ENCODE measurements around the gene PTGS1. TPM values are rescaled to one million over a fixed set of nuclear protein-coding genes. Genes with fewer than 3 reads are reported as not detected.

PTGS1 gene
- total RNA-seq, 1 donor from 2014 or later, result 0.23 TPM

GRCh38 chr9:122396614-122397148, 25.9 kb downstream of the PTGS1 start:
- no peak for DNase-seq (ENCODE audit: low read depth)
- H3K9ac ChIP-seq (ENCODE audit: low read length), result no peak overlapping the region
- no peak overlapping the region for H2AFZ ChIP-seq (ENCODE audit: low read depth, low read length)
- H3K4me1 ChIP-seq (ENCODE audit: insufficient read depth, low read length), result no peaks in the 10 kb centered on the region
- no peaks in the 10 kb centered on the region for H3K79me2 ChIP-seq (ENCODE audit: insufficient read depth, low read length)
- H3K4me3 Mint-ChIP-seq (ENCODE audit: unreplicated experiment), result no peak overlapping the region
- no peak overlapping the region for H3K27ac ChIP-seq (ENCODE audit: low read depth, low read length)
- H3K36me3 ChIP-seq (ENCODE audit: insufficient read depth, low read length), result no peaks in the 10 kb centered on the region
- H3K27me3 ChIP-seq (ENCODE audit: insufficient read depth, low read length), result no peaks in the 10 kb centered on the region
- H3K4me1 Mint-ChIP-seq (ENCODE audit: low read depth, unreplicated experiment), result peaks cover 9% of the 10 kb centered on the region
- no peak overlapping the region for H3K27ac Mint-ChIP-seq (ENCODE audit: unreplicated experiment)
- H3K4me3 ChIP-seq (ENCODE audit: insufficient read depth, low read depth, low read length), result no peak overlapping the region
- no peaks in the 10 kb centered on the region for H3K9me3 ChIP-seq (ENCODE audit: insufficient read depth, low read depth, low read length)
- no peak for TF ChIP-seq EZH2 (IDR thresholded peaks at IDR 0.05; ENCODE audit: insufficient read depth, low read length)
- TF ChIP-seq, protein P1, sequence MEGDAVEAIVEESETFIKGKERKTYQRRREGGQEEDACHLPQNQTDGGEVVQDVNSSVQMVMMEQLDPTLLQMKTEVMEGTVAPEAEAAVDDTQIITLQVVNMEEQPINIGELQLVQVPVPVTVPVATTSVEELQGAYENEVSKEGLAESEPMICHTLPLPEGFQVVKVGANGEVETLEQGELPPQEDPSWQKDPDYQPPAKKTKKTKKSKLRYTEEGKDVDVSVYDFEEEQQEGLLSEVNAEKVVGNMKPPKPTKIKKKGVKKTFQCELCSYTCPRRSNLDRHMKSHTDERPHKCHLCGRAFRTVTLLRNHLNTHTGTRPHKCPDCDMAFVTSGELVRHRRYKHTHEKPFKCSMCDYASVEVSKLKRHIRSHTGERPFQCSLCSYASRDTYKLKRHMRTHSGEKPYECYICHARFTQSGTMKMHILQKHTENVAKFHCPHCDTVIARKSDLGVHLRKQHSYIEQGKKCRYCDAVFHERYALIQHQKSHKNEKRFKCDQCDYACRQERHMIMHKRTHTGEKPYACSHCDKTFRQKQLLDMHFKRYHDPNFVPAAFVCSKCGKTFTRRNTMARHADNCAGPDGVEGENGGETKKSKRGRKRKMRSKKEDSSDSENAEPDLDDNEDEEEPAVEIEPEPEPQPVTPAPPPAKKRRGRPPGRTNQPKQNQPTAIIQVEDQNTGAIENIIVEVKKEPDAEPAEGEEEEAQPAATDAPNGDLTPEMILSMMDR (IDR thresholded peaks at IDR 0.05; ENCODE audit: insufficient read depth, low read depth, low read length), result no peak
- H3K9me3 Mint-ChIP-seq (ENCODE audit: unreplicated experiment), result no peaks in the 10 kb centered on the region
- H4K20me1 ChIP-seq (ENCODE audit: insufficient read depth, low read length), result no peaks in the 10 kb centered on the region
- H3K4me2 ChIP-seq (ENCODE audit: low read length), result no peak overlapping the region
- H3K27me3 Mint-ChIP-seq (ENCODE audit: low read depth, unreplicated experiment), result peaks cover 13% of the 10 kb centered on the region
- FAIRE-seq, result no peak
- H3K36me3 Mint-ChIP-seq (ENCODE audit: low read depth, unreplicated experiment), result no peaks in the 10 kb centered on the region

GRCh38 chr9:122397749-122398148, 26.9 kb downstream of the PTGS1 start:
- no peaks in the 10 kb centered on the region for H3K27me3 ChIP-seq (ENCODE audit: insufficient read depth, low read length)
- no peak for TF ChIP-seq EZH2 (IDR thresholded peaks at IDR 0.05; ENCODE audit: insufficient read depth, low read length)
- TF ChIP-seq, protein P1 (IDR thresholded peaks at IDR 0.05; ENCODE audit: insufficient read depth, low read depth, low read length), result no peak
- no peak overlapping the region for H3K4me3 ChIP-seq (ENCODE audit: insufficient read depth, low read depth, low read length)
- H3K9ac ChIP-seq (ENCODE audit: low read length), result no peak overlapping the region
- Mint-ChIP-seq H3K36me3 (ENCODE audit: low read depth, unreplicated experiment) (no peaks in the 10 kb centered on the region), H3K27me3 (ENCODE audit: low read depth, unreplicated experiment) (peaks cover 7% of the 10 kb centered on the region), H3K4me3 (ENCODE audit: unreplicated experiment) (no peak overlapping the region), H3K9me3 (ENCODE audit: unreplicated experiment) (no peaks in the 10 kb centered on the region), H3K27ac (ENCODE audit: unreplicated experiment) (no peak overlapping the region), H3K4me1 (ENCODE audit: low read depth, unreplicated experiment) (peaks cover 17% of the 10 kb centered on the region)
- no peak for DNase-seq (ENCODE audit: low read depth)
- no peak overlapping the region for H2AFZ ChIP-seq (ENCODE audit: low read depth, low read length)
- H3K36me3 ChIP-seq (ENCODE audit: insufficient read depth, low read length), result no peaks in the 10 kb centered on the region
- no peak overlapping the region for H3K27ac ChIP-seq (ENCODE audit: low read depth, low read length)
- FAIRE-seq, result no peak
- peaks cover 8% of the 10 kb centered on the region for H3K4me1 ChIP-seq (ENCODE audit: insufficient read depth, low read length)
- no peak overlapping the region for H3K4me2 ChIP-seq (ENCODE audit: low read length)
- no peaks in the 10 kb centered on the region for H3K9me3 ChIP-seq (ENCODE audit: insufficient read depth, low read depth, low read length)
- H4K20me1 ChIP-seq (ENCODE audit: insufficient read depth, low read length), result no peaks in the 10 kb centered on the region
- H3K79me2 ChIP-seq (ENCODE audit: insufficient read depth, low read length), result no peaks in the 10 kb centered on the region

DNA sequence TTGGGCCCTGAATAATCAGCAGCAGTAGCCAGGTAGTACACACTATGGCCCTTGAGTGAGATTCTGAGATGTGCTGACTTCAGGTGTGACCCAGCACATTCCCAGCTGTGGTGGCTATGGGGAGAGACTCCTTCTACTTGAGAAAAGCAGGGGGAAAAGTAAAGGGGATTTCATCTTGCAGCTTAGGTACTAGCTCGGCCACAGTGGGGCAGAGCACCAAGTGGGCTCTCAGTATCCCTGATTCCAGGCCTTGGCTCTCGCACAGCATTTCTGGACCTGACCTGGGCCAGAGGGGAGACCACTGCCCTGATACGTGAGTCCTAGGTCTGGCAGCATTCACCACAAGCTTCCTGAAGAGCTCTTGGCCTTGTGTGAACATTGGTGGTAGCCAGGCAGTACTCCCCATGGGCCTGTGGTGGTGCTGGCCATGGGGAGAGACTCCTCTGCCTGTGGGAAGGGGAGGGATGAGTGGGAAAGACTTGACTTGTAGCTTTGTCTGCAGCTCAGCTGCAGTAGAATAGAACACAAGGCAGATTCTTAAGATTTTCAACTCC, 27.6 kb downstream of the PTGS1 start:
- Histone ChIP-seq H3K9ac (ENCODE audit: low read length) (no peak overlapping the region), H3K27ac (ENCODE audit: low read depth, low read length) (no peak overlapping the region), H4K20me1 (ENCODE audit: insufficient read depth, low read length) (no peaks in the 10 kb centered on the region), H3K4me3 (ENCODE audit: insufficient read depth, low read depth, low read length) (no peak overlapping the region), H3K36me3 (ENCODE audit: insufficient read depth, low read length) (no peaks in the 10 kb centered on the region), H3K79me2 (ENCODE audit: insufficient read depth, low read length) (no peaks in the 10 kb centered on the region), H2AFZ (ENCODE audit: low read depth, low read length) (no peak overlapping the region), H3K4me1 (ENCODE audit: insufficient read depth, low read length) (peaks cover 12% of the 10 kb centered on the region), H3K4me2 (ENCODE audit: low read length) (no peak overlapping the region), H3K9me3 (ENCODE audit: insufficient read depth, low read depth, low read length) (no peaks in the 10 kb centered on the region), H3K27me3 (ENCODE audit: insufficient read depth, low read length) (no peaks in the 10 kb centered on the region)
- TF ChIP-seq EZH2 (IDR thresholded peaks at IDR 0.05; ENCODE audit: insufficient read depth, low read length), result no peak
- TF ChIP-seq, protein P1 (IDR thresholded peaks at IDR 0.05; ENCODE audit: insufficient read depth, low read depth, low read length), result no peak
- Mint-ChIP-seq H3K27me3 (ENCODE audit: low read depth, unreplicated experiment) (peaks cover 6% of the 10 kb centered on the region), H3K36me3 (ENCODE audit: low read depth, unreplicated experiment) (no peaks in the 10 kb centered on the region), H3K4me3 (ENCODE audit: unreplicated experiment) (no peak overlapping the region), H3K27ac (ENCODE audit: unreplicated experiment) (no peak overlapping the region), H3K4me1 (ENCODE audit: low read depth, unreplicated experiment) (peaks cover 18% of the 10 kb centered on the region), H3K9me3 (ENCODE audit: unreplicated experiment) (no peaks in the 10 kb centered on the region)
- no peak for FAIRE-seq
- no peak for DNase-seq (ENCODE audit: low read depth)

Data from astrocyte (in vitro differentiated cells and primary cell).